ENCODE data around the gene DGAT2. TPM values are rescaled to one million over a fixed set of nuclear protein-coding genes. Genes with fewer than 3 reads are reported as not detected.

Gene DGAT2
- polyA plus RNA-seq, 1 donor from 2014 or later, result 2.7 TPM

- Histone ChIP-seq H3K27ac (ENCODE audit: low read length) (no peak overlapping the region), H3K9me2 (ENCODE audit: insufficient read depth, low read length) (no peaks in the 10 kb centered on the region), H3K27me3 (ENCODE audit: insufficient read depth, low read depth, low read length) (no peaks in the 10 kb centered on the region), H2AFZ (ENCODE audit: low read depth, low read length) (no peak overlapping the region), H3F3A (ENCODE audit: insufficient read depth, low read length, poor library complexity, severe bottlenecking) (no peaks in the 10 kb centered on the region), H3K79me2 (replicated peaks; ENCODE audit: insufficient read depth, low read length) (no peaks in the 10 kb centered on the region), H3K4me3 (ENCODE audit: low read length) (no peak overlapping the region), H3K9ac (ENCODE audit: low read length) (no peak overlapping the region), H4K20me1 (ENCODE audit: insufficient read depth) (no peaks in the 10 kb centered on the region), H3K9me3 (ENCODE audit: low read length) (no peaks in the 10 kb centered on the region), H3K36me3 (ENCODE audit: insufficient read depth, low read length) (no peaks in the 10 kb centered on the region), H3K4me2 (ENCODE audit: low read length) (no peak overlapping the region)
- TF ChIP-seq EP300 (conservative IDR thresholded peaks at IDR 0.05; ENCODE audit: poor library complexity, severe bottlenecking) (no peak), CTCF (IDR thresholded peaks at IDR 0.05; ENCODE audit: poor library complexity, severe bottlenecking) (no peak)
Observed at GRCh38 chr11:75721852-75722668, 46.5 kb upstream of the DGAT2 start.

GRCh38 chr11:75722669-75723042 is 45.9 kb upstream of the DGAT2 start:
- H3K27ac ChIP-seq (ENCODE audit: low read length), result no peak overlapping the region
- no peaks in the 10 kb centered on the region for H3K9me2 ChIP-seq (ENCODE audit: insufficient read depth, low read length)
- no peak overlapping the region for H2AFZ ChIP-seq (ENCODE audit: low read depth, low read length)
- no peaks in the 10 kb centered on the region for H3K27me3 ChIP-seq (ENCODE audit: insufficient read depth, low read depth, low read length)
- no peak overlapping the region for H3K9ac ChIP-seq (ENCODE audit: low read length)
- no peaks in the 10 kb centered on the region for H3K9me3 ChIP-seq (ENCODE audit: low read length)
- H3K79me2 ChIP-seq (replicated peaks; ENCODE audit: insufficient read depth, low read length), result no peaks in the 10 kb centered on the region
- no peak for TF ChIP-seq REST (IDR thresholded peaks at IDR 0.05; ENCODE audit: borderline replicate concordance)
- TF ChIP-seq MXI1 (conservative IDR thresholded peaks at IDR 0.05; ENCODE audit: poor library complexity, severe bottlenecking), result no peak
- no peak for TF ChIP-seq CTCF (IDR thresholded peaks at IDR 0.05; ENCODE audit: poor library complexity, severe bottlenecking)
- no peak overlapping the region for H3K4me3 ChIP-seq (ENCODE audit: low read length)
- no peak overlapping the region for H3K4me2 ChIP-seq (ENCODE audit: low read length)
- H3F3A ChIP-seq (ENCODE audit: insufficient read depth, low read length, poor library complexity, severe bottlenecking), result no peaks in the 10 kb centered on the region
- no peaks in the 10 kb centered on the region for H4K20me1 ChIP-seq (ENCODE audit: insufficient read depth)
- H3K36me3 ChIP-seq (ENCODE audit: insufficient read depth, low read length), result no peaks in the 10 kb centered on the region

All from neural cell (in vitro differentiated cells).